Nephron (organoid): Measurements from ENCODE around the gene SLC12A5.

ENCODE experiments used
- H3K27ac Mint-ChIP-seq, 3 experiments: 2 replicates each; pipeline ENCODE4 v1.8.0; 2020; ENCODE audit warnings: mixed read lengths in 3 of 3, mild to moderate bottlenecking in 2 of 3, moderate library complexity in 1 of 3
- H3K27me3 Mint-ChIP-seq: 2 replicates; pipeline ENCODE4 v1.8.0; 2021; ENCODE audit warnings: low read depth, mild to moderate bottlenecking, moderate library complexity, mixed read lengths
- H3K36me3 Mint-ChIP-seq: 2 replicates; pipeline ENCODE4 v1.8.0; 2020; ENCODE audit warnings: low read depth, mixed read lengths
- H3K4me1 Mint-ChIP-seq: 2 replicates; pipeline ENCODE4 v1.8.0; 2020; ENCODE audit warnings: mixed read lengths
- H3K4me3 Mint-ChIP-seq, 3 experiments: 2 replicates each; pipeline ENCODE4 v1.8.0; 2020; ENCODE audit warnings: mild to moderate bottlenecking in 3 of 3, mixed read lengths in 3 of 3, moderate library complexity in 2 of 3
- H3K9me3 Mint-ChIP-seq: 2 replicates; pipeline ENCODE4 v1.8.0; 2020; ENCODE audit warnings: mixed read lengths
- TF ChIP-seq, protein P1 (sequence below), 3 experiments: fragments of 200-600 bp; sonication (generic); IDR thresholded peaks; one replicate each; pipeline ENCODE4 v1.5.0; 2021; ENCODE audit warnings: antibody characterized with exemption in 3 of 3; ENCODE audit not compliant: unreplicated experiment in 3 of 3

Gene SLC12A5

GRCh38 chr20:46100988-46101387 lies 72.0 kb downstream of the SLC12A5 start:
- H3K27me3 Mint-ChIP-seq, result peaks cover 63% of the 10 kb centered on the region
- TF ChIP-seq, protein P1, sequence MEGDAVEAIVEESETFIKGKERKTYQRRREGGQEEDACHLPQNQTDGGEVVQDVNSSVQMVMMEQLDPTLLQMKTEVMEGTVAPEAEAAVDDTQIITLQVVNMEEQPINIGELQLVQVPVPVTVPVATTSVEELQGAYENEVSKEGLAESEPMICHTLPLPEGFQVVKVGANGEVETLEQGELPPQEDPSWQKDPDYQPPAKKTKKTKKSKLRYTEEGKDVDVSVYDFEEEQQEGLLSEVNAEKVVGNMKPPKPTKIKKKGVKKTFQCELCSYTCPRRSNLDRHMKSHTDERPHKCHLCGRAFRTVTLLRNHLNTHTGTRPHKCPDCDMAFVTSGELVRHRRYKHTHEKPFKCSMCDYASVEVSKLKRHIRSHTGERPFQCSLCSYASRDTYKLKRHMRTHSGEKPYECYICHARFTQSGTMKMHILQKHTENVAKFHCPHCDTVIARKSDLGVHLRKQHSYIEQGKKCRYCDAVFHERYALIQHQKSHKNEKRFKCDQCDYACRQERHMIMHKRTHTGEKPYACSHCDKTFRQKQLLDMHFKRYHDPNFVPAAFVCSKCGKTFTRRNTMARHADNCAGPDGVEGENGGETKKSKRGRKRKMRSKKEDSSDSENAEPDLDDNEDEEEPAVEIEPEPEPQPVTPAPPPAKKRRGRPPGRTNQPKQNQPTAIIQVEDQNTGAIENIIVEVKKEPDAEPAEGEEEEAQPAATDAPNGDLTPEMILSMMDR (IDR thresholded peaks at IDR 0.05; ENCODE audit: unreplicated experiment in 3 of 3), result no peak

GRCh38 chr20:46101957-46102356 lies 72.9 kb downstream of the SLC12A5 start:
- TF ChIP-seq, protein P1 (IDR thresholded peaks at IDR 0.05; ENCODE audit: unreplicated experiment in 3 of 3), result no peak
- Mint-ChIP-seq H3K4me3 (no peak overlapping the region), H3K4me1 (no peaks in the 10 kb centered on the region), H3K27me3 (peaks cover 66% of the 10 kb centered on the region), H3K9me3 (peaks cover 11% of the 10 kb centered on the region), H3K36me3 (no peaks in the 10 kb centered on the region), H3K27ac (no peak overlapping the region)

More at GRCh38 chr20:46100988-46101387, 72.0 kb downstream of the SLC12A5 start:
- H3K27ac Mint-ChIP-seq, result no peak overlapping the region
- no peaks in the 10 kb centered on the region for H3K36me3 Mint-ChIP-seq
- H3K4me1 Mint-ChIP-seq, result no peaks in the 10 kb centered on the region
- peaks cover 11% of the 10 kb centered on the region for H3K9me3 Mint-ChIP-seq
- H3K4me3 Mint-ChIP-seq, result no peak overlapping the region

GRCh38 chr20:46102940-46103339 lies 73.9 kb downstream of the SLC12A5 start:
- peaks cover 71% of the 10 kb centered on the region for H3K27me3 Mint-ChIP-seq
- no peaks in the 10 kb centered on the region for H3K4me1 Mint-ChIP-seq
- H3K27ac Mint-ChIP-seq, result no peak overlapping the region

GRCh38 chr20:46104262-46104661 lies 75.2 kb downstream of the SLC12A5 start:
- Mint-ChIP-seq H3K4me3 (no peak overlapping the region), H3K27ac (no peak overlapping the region), H3K9me3 (peaks cover 11% of the 10 kb centered on the region), H3K27me3 (peaks cover 71% of the 10 kb centered on the region), H3K4me1 (no peaks in the 10 kb centered on the region), H3K36me3 (no peaks in the 10 kb centered on the region)
- TF ChIP-seq, protein P1 (IDR thresholded peaks at IDR 0.05; ENCODE audit: unreplicated experiment in 3 of 3), result no peak

More at GRCh38 chr20:46102940-46103339, 73.9 kb downstream of the SLC12A5 start:
- Mint-ChIP-seq H3K4me3 (no peak overlapping the region), H3K9me3 (peaks cover 11% of the 10 kb centered on the region), H3K36me3 (no peaks in the 10 kb centered on the region)
- TF ChIP-seq, protein P1 (IDR thresholded peaks at IDR 0.05; ENCODE audit: unreplicated experiment in 3 of 3), result no peak

DNA sequence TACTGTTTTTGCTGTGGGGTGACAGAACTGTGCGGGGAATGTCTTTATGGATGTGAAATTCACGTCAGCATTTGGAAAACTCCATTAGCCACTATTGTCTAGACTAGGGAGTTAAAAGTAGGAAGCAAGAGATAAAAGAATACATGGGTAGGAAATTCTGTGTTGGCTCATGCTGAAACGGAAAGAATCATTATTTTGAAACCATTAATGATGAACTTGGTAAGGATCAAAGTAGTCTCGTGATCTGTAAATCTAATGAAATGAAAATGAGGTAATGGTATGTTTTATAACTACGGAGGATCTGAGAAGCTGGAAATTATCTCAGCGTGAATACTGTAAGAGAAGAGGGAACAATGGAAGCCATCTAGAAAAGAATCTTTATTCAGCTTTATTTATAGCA lies 78.0 kb downstream of the SLC12A5 start:
- no peak overlapping the region for H3K4me3 Mint-ChIP-seq
- H3K27ac Mint-ChIP-seq, result no peak overlapping the region
- TF ChIP-seq, protein P1 (IDR thresholded peaks at IDR 0.05; ENCODE audit: unreplicated experiment in 3 of 3), result no peak
- no peaks in the 10 kb centered on the region for H3K36me3 Mint-ChIP-seq
- H3K27me3 Mint-ChIP-seq, result peaks cover 59% of the 10 kb centered on the region
- H3K4me1 Mint-ChIP-seq, result no peaks in the 10 kb centered on the region
- H3K9me3 Mint-ChIP-seq, result peaks cover 7% of the 10 kb centered on the region

DNA sequence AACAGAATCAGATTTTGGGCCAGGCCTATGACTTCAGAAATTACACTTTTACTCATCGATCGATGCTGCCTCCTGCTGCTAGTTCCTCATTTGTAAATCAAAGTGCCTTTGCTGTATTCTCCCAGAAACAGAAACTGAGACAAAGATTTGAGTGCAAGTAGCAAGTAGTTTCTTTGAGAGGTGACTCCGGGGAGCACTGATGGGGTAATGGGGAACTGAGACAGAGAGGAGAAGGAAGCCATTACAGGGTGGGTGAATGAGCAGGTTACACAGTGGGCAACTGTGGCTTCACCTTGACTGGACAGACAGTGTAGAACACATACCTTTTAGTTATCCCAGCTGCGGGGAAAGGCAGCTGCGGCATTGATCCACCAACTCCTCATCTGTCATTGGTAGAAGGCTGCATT lies 79.4 kb downstream of the SLC12A5 start:
- TF ChIP-seq, protein P1 (IDR thresholded peaks at IDR 0.05; ENCODE audit: unreplicated experiment in 3 of 3), result no peak
- peaks cover under 1% of the 10 kb centered on the region for H3K9me3 Mint-ChIP-seq

More for the DNA sequence above, 79.4 kb downstream of the SLC12A5 start:
- Mint-ChIP-seq H3K36me3 (no peaks in the 10 kb centered on the region), H3K27ac (no peak overlapping the region), H3K4me3 (no peak overlapping the region), H3K4me1 (no peaks in the 10 kb centered on the region), H3K27me3 (peaks cover 66% of the 10 kb centered on the region)
